GM23338 (cell line): Measurements from ENCODE around the gene CDH4.

ENCODE experiments used
- EZH2 ChIP-seq: fragments of 200-600 bp; sonication (generic); IDR thresholded peaks from one replicate; pipeline ENCODE4 v1.8.0; 2017; ENCODE audit warnings: antibody characterized with exemption, mild to moderate bottlenecking, low read depth; ENCODE audit not compliant: unreplicated experiment
- EZH2phosphoT487 ChIP-seq: fragments of 200-600 bp; sonication (generic); IDR thresholded peaks from one replicate; pipeline ENCODE4 v1.8.1; 2018; ENCODE audit warnings: antibody characterized with exemption; ENCODE audit not compliant: unreplicated experiment
- POLR2AphosphoS5 ChIP-seq: IDR thresholded peaks from 2 replicates; pipeline ENCODE4 v1.6.1; 2016; ENCODE audit warnings: antibody characterized with exemption, low read depth
- TF ChIP-seq, protein P1 (sequence below), 2 experiments: fragments of 200-600 bp in 1 of 2; sonication (generic) in 1 of 2; conservative IDR thresholded peaks; 2 replicates each; pipeline versions ENCODE4 v1.5.1 to v1.6.1; 2016 to 2017; ENCODE audit warnings: antibody characterized with exemption in 2 of 2, low read depth in 2 of 2, mild to moderate bottlenecking in 2 of 2, moderate library complexity in 1 of 2

DNA sequence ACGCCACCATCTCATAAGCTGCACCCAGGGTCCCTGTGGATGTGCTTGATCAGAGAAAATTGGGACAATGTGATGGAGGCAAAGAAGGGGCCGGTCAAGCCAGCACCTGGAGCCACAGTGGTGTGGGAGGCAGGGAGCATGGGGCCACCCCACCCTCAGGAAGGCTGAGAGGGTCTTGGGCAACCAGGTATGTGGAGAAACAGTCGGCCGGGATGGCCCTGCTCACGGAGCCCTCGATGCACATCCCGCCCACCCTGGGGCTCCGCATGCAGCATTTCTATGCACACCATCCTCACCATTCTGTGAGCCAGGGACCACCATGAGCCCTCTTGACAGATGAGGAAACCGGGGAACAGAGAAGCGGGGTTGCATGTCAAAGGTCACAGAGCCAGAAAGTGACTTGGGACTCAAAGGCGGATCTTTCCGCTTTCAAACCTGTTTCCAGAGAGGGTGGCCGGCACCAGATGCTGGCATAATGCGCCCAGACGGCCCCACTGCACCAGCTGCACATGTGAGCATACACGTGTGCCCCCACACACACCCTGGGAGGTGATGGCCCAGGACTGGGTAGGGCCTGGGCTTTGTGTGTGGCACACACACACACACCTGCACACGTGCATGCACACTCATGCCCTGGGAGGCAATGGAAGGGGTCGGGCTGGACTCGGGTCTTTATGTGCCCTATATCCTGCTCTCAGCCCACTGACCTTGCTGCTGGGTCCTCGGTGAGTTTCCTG, 415.2 kb downstream of the CDH4 start:
- TF ChIP-seq, protein P1, sequence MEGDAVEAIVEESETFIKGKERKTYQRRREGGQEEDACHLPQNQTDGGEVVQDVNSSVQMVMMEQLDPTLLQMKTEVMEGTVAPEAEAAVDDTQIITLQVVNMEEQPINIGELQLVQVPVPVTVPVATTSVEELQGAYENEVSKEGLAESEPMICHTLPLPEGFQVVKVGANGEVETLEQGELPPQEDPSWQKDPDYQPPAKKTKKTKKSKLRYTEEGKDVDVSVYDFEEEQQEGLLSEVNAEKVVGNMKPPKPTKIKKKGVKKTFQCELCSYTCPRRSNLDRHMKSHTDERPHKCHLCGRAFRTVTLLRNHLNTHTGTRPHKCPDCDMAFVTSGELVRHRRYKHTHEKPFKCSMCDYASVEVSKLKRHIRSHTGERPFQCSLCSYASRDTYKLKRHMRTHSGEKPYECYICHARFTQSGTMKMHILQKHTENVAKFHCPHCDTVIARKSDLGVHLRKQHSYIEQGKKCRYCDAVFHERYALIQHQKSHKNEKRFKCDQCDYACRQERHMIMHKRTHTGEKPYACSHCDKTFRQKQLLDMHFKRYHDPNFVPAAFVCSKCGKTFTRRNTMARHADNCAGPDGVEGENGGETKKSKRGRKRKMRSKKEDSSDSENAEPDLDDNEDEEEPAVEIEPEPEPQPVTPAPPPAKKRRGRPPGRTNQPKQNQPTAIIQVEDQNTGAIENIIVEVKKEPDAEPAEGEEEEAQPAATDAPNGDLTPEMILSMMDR (conservative IDR thresholded peaks at IDR 0.05; ENCODE audit: low read depth in 2 of 2) = no peak
- TF ChIP-seq EZH2 (no peak), EZH2phosphoT487 (no peak), POLR2AphosphoS5 (no peak)
